ENCODE results near the gene PRMT7.

The PRMT7 gene

GRCh38 chr16:68367030-68367429 is 56.2 kb downstream of the PRMT7 start:
- no peak for DNase-seq

GRCh38 chr16:68367440-68367839 is 56.6 kb downstream of the PRMT7 start:
- DNase-seq, result no peak

GRCh38 chr16:68367891-68368290 is 57.1 kb downstream of the PRMT7 start:
- no peak for DNase-seq

- no peak for DNase-seq
Measured at GRCh38 chr16:68368301-68368888, 57.6 kb downstream of the PRMT7 start.

GRCh38 chr16:68369168-68369567 is 58.3 kb downstream of the PRMT7 start:
- no peak for DNase-seq

GRCh38 chr16:68369697-68370580 is 59.1 kb downstream of the PRMT7 start:
- DNase-seq, result no peak

GRCh38 chr16:68370581-68371275 is 59.9 kb downstream of the PRMT7 start:
- no peak for DNase-seq

- DNase-seq, result no peak
Measured at GRCh38 chr16:68371276-68371651, 60.4 kb downstream of the PRMT7 start.

- DNase-seq, result no peak
Measured at GRCh38 chr16:68371706-68372380, 61.0 kb downstream of the PRMT7 start.

- DNase-seq, result no peak
Measured at GRCh38 chr16:68372381-68372720, 61.5 kb downstream of the PRMT7 start.

- DNase-seq, result no peak
Measured at GRCh38 chr16:68372806-68373205, 62.0 kb downstream of the PRMT7 start.

GRCh38 chr16:68373528-68374245 is 62.9 kb downstream of the PRMT7 start:
- no peak for DNase-seq

GRCh38 chr16:68374246-68374805 is 63.5 kb downstream of the PRMT7 start:
- DNase-seq, result no peak

GRCh38 chr16:68374961-68375660 is 64.3 kb downstream of the PRMT7 start:
- DNase-seq, result no peak

GRCh38 chr16:68375801-68376536 is 65.2 kb downstream of the PRMT7 start:
- no peak for DNase-seq

GRCh38 chr16:68376590-68376989 is 65.8 kb downstream of the PRMT7 start:
- no peak for DNase-seq

GRCh38 chr16:68377221-68377620 is 66.4 kb downstream of the PRMT7 start:
- no peak for DNase-seq

- DNase-seq, result no peak
Measured at GRCh38 chr16:68377667-68378393, 67.0 kb downstream of the PRMT7 start.

- DNase-seq, result no peak
Measured at GRCh38 chr16:68378436-68379415, 67.9 kb downstream of the PRMT7 start.
